GM12878 (cell line): Measurements from ENCODE around the gene HS3ST3B1.

ENCODE experiments used
- BRCA1 ChIP-seq: IDR thresholded peaks from 2 replicates; pipeline ENCODE4 v1.6.1; 2011; ENCODE audit warnings: low read depth, low read length, improper control_type of control experiment
- CREM ChIP-seq: IDR thresholded peaks from 2 replicates; pipeline ENCODE4 v1.6.1; 2014; ENCODE audit warnings: antibody characterized with exemption, low read depth
- EP300 ChIP-seq, 2 experiments: fragments of 150-350 bp in 1 of 2; IDR thresholded peaks; 2 replicates each; pipeline ENCODE4 v1.6.1; 2011 to 2012; ENCODE audit warnings: low read depth in 2 of 2, low read length in 2 of 2, borderline replicate concordance in 1 of 2, improper control_type of control experiment in 1 of 2, inconsistent platforms in 1 of 2; ENCODE audit not compliant: control insufficient read depth in 1 of 2
- EZH2 ChIP-seq: IDR thresholded peaks from 2 replicates; pipeline ENCODE4 v1.6.1; 2012; ENCODE audit warnings: low read depth, mild to moderate bottlenecking, control low read depth, inconsistent platforms, low read length, borderline replicate concordance; ENCODE audit not compliant: control insufficient read depth
- NR2F1 ChIP-seq: fragments of 450-650 bp; conservative IDR thresholded peaks from 2 replicates; pipeline ENCODE4 v1.6.1; 2017; ENCODE audit warnings: mild to moderate bottlenecking
- POLR2A ChIP-seq: IDR thresholded peaks from 2 replicates; pipeline ENCODE4 v1.6.1; 2011; ENCODE audit warnings: low read depth, mild to moderate bottlenecking, low read length
- POLR2AphosphoS2 ChIP-seq: IDR thresholded peaks from 2 replicates; pipeline ENCODE4 v1.6.1; 2011; ENCODE audit warnings: low read depth, mild to moderate bottlenecking, low read length, improper control_type of control experiment, moderate library complexity
- SP1 ChIP-seq: IDR thresholded peaks from one replicate; pipeline ENCODE4 v1.6.1; 2011; ENCODE audit warnings: low read depth, low read length
- TCF12 ChIP-seq: IDR thresholded peaks from 2 replicates; pipeline ENCODE4 v1.6.1; 2011; ENCODE audit warnings: low read depth, mild to moderate bottlenecking, low read length
- WRNIP1 ChIP-seq: IDR thresholded peaks from 2 replicates; pipeline ENCODE4 v1.6.1; 2011; ENCODE audit warnings: low read depth, low read length, improper control_type of control experiment, borderline replicate concordance
- TF ChIP-seq, protein P1 (sequence below), 3 experiments: IDR thresholded peaks in 2 of 3; conservative IDR thresholded peaks in 1 of 3; 2 replicates each; pipeline ENCODE4 v1.5.1; 2011; ENCODE audit warnings: low read depth in 3 of 3, low read length in 3 of 3, mild to moderate bottlenecking in 3 of 3, control low read depth in 2 of 3, moderate library complexity in 2 of 3, inconsistent platforms in 1 of 3, mixed read lengths in 1 of 3; ENCODE audit not compliant: control insufficient read depth in 2 of 3, insufficient read depth in 1 of 3; ENCODE audit errors: extremely low read depth in 1 of 3
- TF ChIP-seq, protein P2 (sequence below): IDR thresholded peaks from 2 replicates; pipeline ENCODE4 v1.6.1; 2012; ENCODE audit warnings: mild to moderate bottlenecking, low read depth, low read length

DNA sequence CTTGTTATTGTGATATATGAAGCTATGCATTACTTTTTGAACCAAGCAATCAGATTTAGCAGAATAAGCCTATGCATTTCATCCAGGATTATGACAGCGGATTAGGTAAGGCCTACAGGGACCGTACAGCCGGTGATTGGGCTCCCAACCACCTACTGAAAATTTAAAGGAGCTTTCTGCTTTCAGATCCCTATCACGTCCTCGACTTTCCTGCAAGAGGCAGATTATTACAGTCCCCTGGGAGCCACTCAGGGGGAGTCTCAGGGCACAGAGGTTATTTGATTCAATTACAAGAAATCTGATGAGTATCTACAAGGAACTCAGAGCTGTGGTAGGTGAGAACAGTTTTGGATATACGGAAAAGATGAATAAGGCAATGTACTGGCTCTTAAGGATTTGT is 80.7 kb downstream of the HS3ST3B1 start:
- TF ChIP-seq EP300 (IDR thresholded peaks at IDR 0.05; ENCODE audit: borderline replicate concordance in 1 of 2, control insufficient read depth in 1 of 2, low read depth in 2 of 2, low read length in 2 of 2) (no peak), BRCA1 (no peak), TCF12 (no peak), NR2F1 (no peak), CREM (no peak), EZH2 (no peak), SP1 (no peak), POLR2AphosphoS2 (no peak), WRNIP1 (no peak), POLR2A (no peak)
- TF ChIP-seq, protein P1, sequence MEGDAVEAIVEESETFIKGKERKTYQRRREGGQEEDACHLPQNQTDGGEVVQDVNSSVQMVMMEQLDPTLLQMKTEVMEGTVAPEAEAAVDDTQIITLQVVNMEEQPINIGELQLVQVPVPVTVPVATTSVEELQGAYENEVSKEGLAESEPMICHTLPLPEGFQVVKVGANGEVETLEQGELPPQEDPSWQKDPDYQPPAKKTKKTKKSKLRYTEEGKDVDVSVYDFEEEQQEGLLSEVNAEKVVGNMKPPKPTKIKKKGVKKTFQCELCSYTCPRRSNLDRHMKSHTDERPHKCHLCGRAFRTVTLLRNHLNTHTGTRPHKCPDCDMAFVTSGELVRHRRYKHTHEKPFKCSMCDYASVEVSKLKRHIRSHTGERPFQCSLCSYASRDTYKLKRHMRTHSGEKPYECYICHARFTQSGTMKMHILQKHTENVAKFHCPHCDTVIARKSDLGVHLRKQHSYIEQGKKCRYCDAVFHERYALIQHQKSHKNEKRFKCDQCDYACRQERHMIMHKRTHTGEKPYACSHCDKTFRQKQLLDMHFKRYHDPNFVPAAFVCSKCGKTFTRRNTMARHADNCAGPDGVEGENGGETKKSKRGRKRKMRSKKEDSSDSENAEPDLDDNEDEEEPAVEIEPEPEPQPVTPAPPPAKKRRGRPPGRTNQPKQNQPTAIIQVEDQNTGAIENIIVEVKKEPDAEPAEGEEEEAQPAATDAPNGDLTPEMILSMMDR (IDR thresholded peaks at IDR 0.05 in 2 of 3, conservative IDR thresholded peaks at IDR 0.05 in 1 of 3; ENCODE audit: control insufficient read depth in 2 of 3, extremely low read depth in 1 of 3, insufficient read depth in 1 of 3, low read depth in 3 of 3, low read length in 3 of 3): no peak
- TF ChIP-seq, protein P2, sequence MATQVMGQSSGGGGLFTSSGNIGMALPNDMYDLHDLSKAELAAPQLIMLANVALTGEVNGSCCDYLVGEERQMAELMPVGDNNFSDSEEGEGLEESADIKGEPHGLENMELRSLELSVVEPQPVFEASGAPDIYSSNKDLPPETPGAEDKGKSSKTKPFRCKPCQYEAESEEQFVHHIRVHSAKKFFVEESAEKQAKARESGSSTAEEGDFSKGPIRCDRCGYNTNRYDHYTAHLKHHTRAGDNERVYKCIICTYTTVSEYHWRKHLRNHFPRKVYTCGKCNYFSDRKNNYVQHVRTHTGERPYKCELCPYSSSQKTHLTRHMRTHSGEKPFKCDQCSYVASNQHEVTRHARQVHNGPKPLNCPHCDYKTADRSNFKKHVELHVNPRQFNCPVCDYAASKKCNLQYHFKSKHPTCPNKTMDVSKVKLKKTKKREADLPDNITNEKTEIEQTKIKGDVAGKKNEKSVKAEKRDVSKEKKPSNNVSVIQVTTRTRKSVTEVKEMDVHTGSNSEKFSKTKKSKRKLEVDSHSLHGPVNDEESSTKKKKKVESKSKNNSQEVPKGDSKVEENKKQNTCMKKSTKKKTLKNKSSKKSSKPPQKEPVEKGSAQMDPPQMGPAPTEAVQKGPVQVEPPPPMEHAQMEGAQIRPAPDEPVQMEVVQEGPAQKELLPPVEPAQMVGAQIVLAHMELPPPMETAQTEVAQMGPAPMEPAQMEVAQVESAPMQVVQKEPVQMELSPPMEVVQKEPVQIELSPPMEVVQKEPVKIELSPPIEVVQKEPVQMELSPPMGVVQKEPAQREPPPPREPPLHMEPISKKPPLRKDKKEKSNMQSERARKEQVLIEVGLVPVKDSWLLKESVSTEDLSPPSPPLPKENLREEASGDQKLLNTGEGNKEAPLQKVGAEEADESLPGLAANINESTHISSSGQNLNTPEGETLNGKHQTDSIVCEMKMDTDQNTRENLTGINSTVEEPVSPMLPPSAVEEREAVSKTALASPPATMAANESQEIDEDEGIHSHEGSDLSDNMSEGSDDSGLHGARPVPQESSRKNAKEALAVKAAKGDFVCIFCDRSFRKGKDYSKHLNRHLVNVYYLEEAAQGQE: no peak
